Measurements from ENCODE around the gene PXYLP1. TPM values are rescaled to one million over a fixed set of nuclear protein-coding genes. Genes with fewer than 3 reads are reported as not detected.
"Not testable (repeated sequence)": the region's sequence is repeated elsewhere in the genome, so short reads cannot be mapped to it uniquely, and the experiment has no call there.

Gene PXYLP1
- total RNA-seq, 1 donor from 2014 or later = 11.5 TPM

DNA sequence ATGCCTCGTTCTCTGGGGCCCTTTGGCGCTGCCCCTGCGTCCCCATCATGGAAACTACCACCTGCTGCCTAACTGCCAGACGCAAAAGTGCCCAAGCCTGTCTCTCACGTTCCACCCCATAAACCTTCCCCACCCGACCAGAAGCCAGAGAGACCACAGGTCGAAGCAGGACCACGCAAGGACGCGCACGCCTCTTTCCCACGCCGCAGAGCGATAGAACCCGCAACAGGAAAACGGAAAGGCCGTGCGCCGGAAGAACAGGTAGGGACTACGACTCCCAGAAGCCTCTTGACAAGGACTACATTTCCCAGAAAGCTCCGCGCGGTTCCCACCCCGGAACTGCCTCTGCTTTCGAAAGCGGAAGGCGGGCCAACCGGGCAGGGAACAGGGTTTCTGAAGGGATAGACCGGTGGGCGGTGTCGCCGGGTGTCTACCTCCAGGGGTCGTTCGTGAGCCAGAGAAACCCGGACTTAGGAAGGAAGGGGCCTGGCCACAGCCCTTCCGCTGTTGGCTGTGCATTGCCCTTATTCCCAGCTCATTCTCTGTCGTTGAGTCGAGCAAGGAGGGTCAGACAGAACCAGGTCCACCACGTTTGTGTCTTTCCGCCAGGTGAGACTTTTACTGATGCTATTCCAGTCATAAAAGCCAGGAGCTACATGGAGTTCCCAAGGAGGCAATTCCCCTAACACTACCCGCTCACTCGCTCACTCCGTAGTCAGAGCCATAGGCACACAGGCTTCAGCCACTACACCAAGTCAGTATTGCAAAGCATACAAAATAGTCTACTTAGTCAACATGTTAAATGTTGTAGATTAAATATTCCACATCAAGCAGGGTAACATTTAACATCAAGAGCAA is 80.1 kb downstream of the PXYLP1 start:
- peak overlapping the region; percentile 75 for H3K4me3 ChIP-seq (ENCODE audit: low read depth, low read length)
- TF ChIP-seq, protein P1, sequence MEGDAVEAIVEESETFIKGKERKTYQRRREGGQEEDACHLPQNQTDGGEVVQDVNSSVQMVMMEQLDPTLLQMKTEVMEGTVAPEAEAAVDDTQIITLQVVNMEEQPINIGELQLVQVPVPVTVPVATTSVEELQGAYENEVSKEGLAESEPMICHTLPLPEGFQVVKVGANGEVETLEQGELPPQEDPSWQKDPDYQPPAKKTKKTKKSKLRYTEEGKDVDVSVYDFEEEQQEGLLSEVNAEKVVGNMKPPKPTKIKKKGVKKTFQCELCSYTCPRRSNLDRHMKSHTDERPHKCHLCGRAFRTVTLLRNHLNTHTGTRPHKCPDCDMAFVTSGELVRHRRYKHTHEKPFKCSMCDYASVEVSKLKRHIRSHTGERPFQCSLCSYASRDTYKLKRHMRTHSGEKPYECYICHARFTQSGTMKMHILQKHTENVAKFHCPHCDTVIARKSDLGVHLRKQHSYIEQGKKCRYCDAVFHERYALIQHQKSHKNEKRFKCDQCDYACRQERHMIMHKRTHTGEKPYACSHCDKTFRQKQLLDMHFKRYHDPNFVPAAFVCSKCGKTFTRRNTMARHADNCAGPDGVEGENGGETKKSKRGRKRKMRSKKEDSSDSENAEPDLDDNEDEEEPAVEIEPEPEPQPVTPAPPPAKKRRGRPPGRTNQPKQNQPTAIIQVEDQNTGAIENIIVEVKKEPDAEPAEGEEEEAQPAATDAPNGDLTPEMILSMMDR (IDR thresholded peaks at IDR 0.05; ENCODE audit: insufficient read depth, low read length, poor library complexity, severe bottlenecking) = peak; percentile 88
- peak; percentile 88 for DNase-seq (ENCODE audit: low read depth)
- no peaks in the 10 kb centered on the region for H3K27me3 ChIP-seq (ENCODE audit: control insufficient read depth, insufficient read depth, low read length)
- no peaks in the 10 kb centered on the region for H3K36me3 ChIP-seq (ENCODE audit: control insufficient read depth, insufficient read depth, low read length)

DNA sequence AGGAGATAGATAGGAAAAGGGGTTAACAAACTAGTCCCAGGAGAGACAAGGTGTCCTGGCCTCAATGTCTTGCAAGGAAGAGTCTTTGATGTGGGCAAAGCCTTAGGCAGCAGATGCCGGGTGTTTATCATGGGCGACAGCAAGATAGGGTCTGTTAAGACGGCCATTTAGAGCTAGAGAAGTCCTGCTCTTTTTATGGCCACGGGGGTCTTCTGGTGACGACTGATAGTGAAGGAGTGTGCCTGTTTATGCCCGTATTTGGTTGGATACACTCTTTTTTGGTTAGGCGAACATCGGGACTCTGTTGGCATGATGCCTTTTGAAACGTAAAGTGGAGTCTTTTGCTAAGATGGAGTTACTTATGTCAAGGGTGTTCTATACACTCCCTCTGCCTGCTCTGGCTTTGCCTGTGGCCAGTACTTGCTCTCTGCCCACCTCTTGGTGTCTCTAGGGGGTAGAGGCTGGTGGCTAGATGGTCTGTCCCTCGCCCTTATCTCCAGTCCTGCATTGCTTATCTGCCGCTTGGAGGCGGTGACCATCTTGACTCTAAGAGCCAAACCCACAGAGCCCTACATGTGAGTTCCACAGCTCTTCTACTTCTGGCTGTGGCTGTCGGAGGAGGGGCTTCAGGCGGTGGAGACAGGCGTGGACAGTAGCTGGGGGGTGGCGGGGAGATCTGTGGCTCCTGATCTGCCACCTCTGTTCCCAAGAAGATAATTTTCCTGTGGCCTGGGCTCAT is 80.9 kb downstream of the PXYLP1 start:
- TF ChIP-seq, protein P1 (IDR thresholded peaks at IDR 0.05; ENCODE audit: insufficient read depth, low read length, poor library complexity, severe bottlenecking) = no peak
- H3K4me3 ChIP-seq (ENCODE audit: low read depth, low read length) = no peak overlapping the region
- no peak for DNase-seq (ENCODE audit: low read depth)
- no peaks in the 10 kb centered on the region for H3K36me3 ChIP-seq (ENCODE audit: control insufficient read depth, insufficient read depth, low read length)
- no peaks in the 10 kb centered on the region for H3K27me3 ChIP-seq (ENCODE audit: control insufficient read depth, insufficient read depth, low read length)

DNA sequence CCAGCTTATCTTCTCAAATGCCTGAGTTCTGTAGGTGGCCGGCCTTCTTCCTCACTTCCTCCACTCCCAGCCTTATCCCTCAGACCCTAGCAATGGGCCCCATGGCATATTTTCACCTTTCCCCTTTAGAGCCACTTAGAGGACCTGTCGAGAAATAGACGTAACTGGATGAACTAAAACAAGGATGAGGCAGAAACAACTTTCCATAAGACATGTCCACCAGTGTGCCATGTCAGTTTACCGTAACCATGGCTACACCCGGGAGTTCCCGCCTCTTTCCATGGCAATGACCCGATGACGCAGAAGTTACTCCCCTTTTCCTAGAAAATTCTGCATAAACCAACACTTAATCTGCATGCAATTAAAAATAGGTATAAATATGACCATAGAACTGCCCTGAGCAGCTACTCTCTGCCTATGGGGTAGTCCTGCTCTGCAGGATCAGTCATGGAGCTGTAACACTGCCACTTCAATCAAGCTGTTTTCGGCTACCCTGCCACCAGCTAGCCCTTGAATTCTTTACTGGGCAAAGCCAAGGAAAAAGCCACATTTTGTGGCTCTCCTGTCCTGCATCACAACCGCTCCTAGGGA is 81.6 kb downstream of the PXYLP1 start:
- no peak for DNase-seq (ENCODE audit: low read depth)
- no peak overlapping the region for H3K4me3 ChIP-seq (ENCODE audit: low read depth, low read length)
- H3K27me3 ChIP-seq (ENCODE audit: control insufficient read depth, insufficient read depth, low read length) = no peaks in the 10 kb centered on the region
- TF ChIP-seq, protein P1 (IDR thresholded peaks at IDR 0.05; ENCODE audit: insufficient read depth, low read length, poor library complexity, severe bottlenecking) = no peak
- H3K36me3 ChIP-seq (ENCODE audit: control insufficient read depth, insufficient read depth, low read length) = no peaks in the 10 kb centered on the region

DNA sequence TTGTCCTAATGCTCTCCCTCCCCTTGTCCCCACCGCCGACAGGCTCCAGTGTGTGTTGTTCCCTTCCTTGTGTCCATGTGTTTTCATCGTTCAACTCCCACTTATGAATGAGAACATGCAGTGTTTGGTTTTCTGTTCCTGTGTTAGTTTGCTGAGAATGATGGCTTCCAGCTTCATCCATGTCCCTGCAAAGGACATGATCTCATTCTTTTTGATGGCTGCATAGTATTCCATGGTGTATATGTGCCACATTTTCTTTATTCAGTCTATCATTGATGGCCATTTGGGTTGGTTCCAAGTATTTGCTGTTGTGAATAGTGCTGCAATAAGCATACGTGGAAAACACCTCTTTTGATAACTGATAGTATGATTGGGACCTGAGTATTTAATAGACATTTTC is 82.8 kb downstream of the PXYLP1 start:
- not testable (repeated sequence) for DNase-seq (ENCODE audit: low read depth); H3K36me3 ChIP-seq (ENCODE audit: control insufficient read depth, insufficient read depth, low read length); H3K4me3 ChIP-seq (ENCODE audit: low read depth, low read length); H3K27me3 ChIP-seq (ENCODE audit: control insufficient read depth, insufficient read depth, low read length)

DNA sequence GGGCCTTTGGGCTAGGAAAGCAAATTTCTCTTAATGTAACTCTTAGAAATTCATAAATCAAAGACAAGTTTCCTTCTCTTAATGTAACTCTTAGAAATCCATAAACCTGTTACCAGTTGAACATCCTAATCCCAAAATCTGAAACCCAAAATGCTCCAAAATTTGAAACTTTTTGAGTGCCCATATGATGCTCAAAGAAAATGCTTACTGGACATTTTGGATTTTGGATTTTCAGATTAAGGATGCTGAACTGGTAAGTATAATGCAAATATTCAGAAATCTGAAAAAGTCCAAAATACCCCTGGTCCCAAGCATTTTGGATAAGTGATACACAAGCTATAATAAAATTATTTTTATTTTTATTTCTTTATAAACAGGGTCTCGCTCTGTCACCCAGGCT is 85.2 kb downstream of the PXYLP1 start:
- no peak for DNase-seq (ENCODE audit: low read depth)
- no peak overlapping the region for H3K4me3 ChIP-seq (ENCODE audit: low read depth, low read length)
- H3K27me3 ChIP-seq (ENCODE audit: control insufficient read depth, insufficient read depth, low read length) = no peaks in the 10 kb centered on the region
- H3K36me3 ChIP-seq (ENCODE audit: control insufficient read depth, insufficient read depth, low read length) = no peaks in the 10 kb centered on the region
- TF ChIP-seq, protein P1 (IDR thresholded peaks at IDR 0.05; ENCODE audit: insufficient read depth, low read length, poor library complexity, severe bottlenecking) = no peak
